ENCODE measurements around the gene CAMK2B.

The CAMK2B gene

DNA sequence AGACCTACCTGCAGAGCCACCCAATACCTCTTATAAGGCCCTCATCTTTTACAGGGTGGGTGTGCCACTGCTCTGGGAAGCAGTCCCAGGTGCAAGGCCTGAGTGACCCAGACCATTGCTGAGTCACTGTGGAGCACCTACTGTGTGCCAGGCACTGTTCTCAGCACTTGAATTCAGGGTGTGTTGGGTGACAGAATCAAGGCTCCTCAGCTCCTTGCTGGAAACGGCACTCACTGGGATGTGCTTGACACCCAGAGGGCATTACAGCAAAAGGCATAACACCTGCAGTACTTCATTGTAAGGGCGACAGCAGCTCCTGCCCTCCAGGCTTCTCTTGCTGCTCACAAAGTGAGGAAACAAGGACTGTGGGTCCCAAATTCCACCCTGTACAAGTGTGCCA is 7.1 kb downstream of the CAMK2B start:
- TF ChIP-seq EZH2 (IDR thresholded peaks at IDR 0.05; ENCODE audit: borderline replicate concordance, low read length), result no peak
- TF ChIP-seq, protein P1, sequence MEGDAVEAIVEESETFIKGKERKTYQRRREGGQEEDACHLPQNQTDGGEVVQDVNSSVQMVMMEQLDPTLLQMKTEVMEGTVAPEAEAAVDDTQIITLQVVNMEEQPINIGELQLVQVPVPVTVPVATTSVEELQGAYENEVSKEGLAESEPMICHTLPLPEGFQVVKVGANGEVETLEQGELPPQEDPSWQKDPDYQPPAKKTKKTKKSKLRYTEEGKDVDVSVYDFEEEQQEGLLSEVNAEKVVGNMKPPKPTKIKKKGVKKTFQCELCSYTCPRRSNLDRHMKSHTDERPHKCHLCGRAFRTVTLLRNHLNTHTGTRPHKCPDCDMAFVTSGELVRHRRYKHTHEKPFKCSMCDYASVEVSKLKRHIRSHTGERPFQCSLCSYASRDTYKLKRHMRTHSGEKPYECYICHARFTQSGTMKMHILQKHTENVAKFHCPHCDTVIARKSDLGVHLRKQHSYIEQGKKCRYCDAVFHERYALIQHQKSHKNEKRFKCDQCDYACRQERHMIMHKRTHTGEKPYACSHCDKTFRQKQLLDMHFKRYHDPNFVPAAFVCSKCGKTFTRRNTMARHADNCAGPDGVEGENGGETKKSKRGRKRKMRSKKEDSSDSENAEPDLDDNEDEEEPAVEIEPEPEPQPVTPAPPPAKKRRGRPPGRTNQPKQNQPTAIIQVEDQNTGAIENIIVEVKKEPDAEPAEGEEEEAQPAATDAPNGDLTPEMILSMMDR (IDR thresholded peaks at IDR 0.05; ENCODE audit: low read length), result no peak
- H3K79me2 ChIP-seq (ENCODE audit: insufficient read depth, low read length), result no peaks in the 10 kb centered on the region
- no peaks in the 10 kb centered on the region for H3K9me3 ChIP-seq (ENCODE audit: low read length)
- no peaks in the 10 kb centered on the region for H3K9me2 ChIP-seq (ENCODE audit: low read depth, low read length)
- H3K4me2 ChIP-seq (ENCODE audit: low read length), result no peak overlapping the region
- H3F3A ChIP-seq (ENCODE audit: insufficient read depth, low read length), result no peaks in the 10 kb centered on the region
- no peaks in the 10 kb centered on the region for H3K36me3 ChIP-seq (ENCODE audit: insufficient read depth, low read length)
- no peak overlapping the region for H2AFZ ChIP-seq (ENCODE audit: low read length)
- H3K4me3 ChIP-seq (ENCODE audit: low read depth, low read length, poor library complexity, severe bottlenecking), result no peak overlapping the region
- H3K27ac ChIP-seq (ENCODE audit: low read depth, low read length, poor library complexity, severe bottlenecking), result no peak overlapping the region
- H3K4me1 ChIP-seq (ENCODE audit: insufficient read depth, low read length, severe bottlenecking), result no peaks in the 10 kb centered on the region
- peaks cover 10% of the 10 kb centered on the region for H3K27me3 ChIP-seq (ENCODE audit: insufficient read depth, low read length)
- no peak overlapping the region for H3K9ac ChIP-seq (ENCODE audit: low read length)
- no peaks in the 10 kb centered on the region for H4K20me1 ChIP-seq (ENCODE audit: insufficient read depth, low read length)

DNA sequence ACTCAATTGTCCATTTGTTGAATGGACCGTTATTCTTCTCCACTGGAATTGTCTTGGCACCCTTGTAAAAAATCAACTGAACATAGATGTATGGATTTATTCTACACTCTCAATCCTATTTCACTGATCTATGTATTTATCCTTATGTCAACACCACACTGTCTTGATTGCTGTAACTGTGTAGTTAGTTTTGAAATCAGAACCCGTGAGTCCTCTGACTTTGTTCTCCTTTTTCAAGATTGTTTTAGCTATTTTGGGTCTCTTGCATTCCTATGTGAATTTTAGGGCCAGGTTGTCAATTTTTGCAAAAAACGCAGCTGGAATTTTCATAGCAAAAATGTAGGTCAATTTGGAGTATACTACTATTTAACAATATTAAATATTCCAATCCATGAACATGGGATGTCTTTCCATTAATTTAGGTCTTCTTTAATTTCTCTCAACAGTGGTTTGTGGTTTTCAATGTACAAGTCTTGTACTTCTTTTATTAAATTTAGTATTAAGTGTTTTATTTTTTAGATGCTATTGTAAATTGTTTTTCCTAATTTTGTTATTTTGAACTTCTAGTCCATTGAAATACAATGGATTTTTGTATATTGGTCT is 10.0 kb downstream of the CAMK2B start:
- no peak overlapping the region for H3K4me2 ChIP-seq (ENCODE audit: low read length)
- H3F3A ChIP-seq (ENCODE audit: insufficient read depth, low read length), result no peaks in the 10 kb centered on the region
- no peaks in the 10 kb centered on the region for H3K9me3 ChIP-seq (ENCODE audit: low read length)
- TF ChIP-seq, protein P1 (IDR thresholded peaks at IDR 0.05; ENCODE audit: low read length), result no peak
- TF ChIP-seq EZH2 (IDR thresholded peaks at IDR 0.05; ENCODE audit: borderline replicate concordance, low read length), result no peak
- H3K4me1 ChIP-seq (ENCODE audit: insufficient read depth, low read length, severe bottlenecking), result no peaks in the 10 kb centered on the region
- H2AFZ ChIP-seq (ENCODE audit: low read length), result no peak overlapping the region
- no peak overlapping the region for H3K9ac ChIP-seq (ENCODE audit: low read length)
- H4K20me1 ChIP-seq (ENCODE audit: insufficient read depth, low read length), result no peaks in the 10 kb centered on the region
- H3K4me3 ChIP-seq (ENCODE audit: low read depth, low read length, poor library complexity, severe bottlenecking), result no peak overlapping the region
- H3K27me3 ChIP-seq (ENCODE audit: insufficient read depth, low read length), result peaks cover 13% of the 10 kb centered on the region; the same call in 1 of the 2 replicates
- H3K9me2 ChIP-seq (ENCODE audit: low read depth, low read length), result no peaks in the 10 kb centered on the region
- H3K79me2 ChIP-seq (ENCODE audit: insufficient read depth, low read length), result no peaks in the 10 kb centered on the region
- H3K27ac ChIP-seq (ENCODE audit: low read depth, low read length, poor library complexity, severe bottlenecking), result no peak overlapping the region
- no peaks in the 10 kb centered on the region for H3K36me3 ChIP-seq (ENCODE audit: insufficient read depth, low read length)

DNA sequence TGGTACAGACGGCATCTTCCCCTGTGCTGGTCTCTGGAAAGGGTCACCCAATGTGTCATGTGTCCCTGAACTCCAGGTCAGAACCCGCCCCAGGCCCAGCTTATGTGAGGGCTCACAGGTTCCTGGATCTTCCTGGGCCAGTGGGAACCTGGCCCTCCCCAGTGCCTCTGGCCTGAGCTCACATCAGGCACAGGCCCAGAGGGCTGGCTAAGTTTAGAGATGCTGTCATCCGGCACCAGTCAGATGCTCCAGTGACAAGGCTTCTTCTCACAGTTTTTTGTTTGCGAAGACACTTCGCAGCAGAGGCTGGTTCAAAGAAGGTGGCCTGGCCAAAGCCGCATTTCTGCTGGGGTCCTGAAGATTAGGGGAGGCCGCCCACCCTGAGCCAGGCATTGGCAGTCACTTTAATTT is 11.8 kb downstream of the CAMK2B start:
- Histone ChIP-seq H3K27ac (ENCODE audit: low read depth, low read length, poor library complexity, severe bottlenecking) (no peak overlapping the region), H3F3A (ENCODE audit: insufficient read depth, low read length) (no peaks in the 10 kb centered on the region), H3K9ac (ENCODE audit: low read length) (no peak overlapping the region), H3K4me3 (ENCODE audit: low read depth, low read length, poor library complexity, severe bottlenecking) (no peak overlapping the region), H3K4me1 (ENCODE audit: insufficient read depth, low read length, severe bottlenecking) (peaks cover 8% of the 10 kb centered on the region), H3K9me3 (ENCODE audit: low read length) (no peaks in the 10 kb centered on the region), H2AFZ (ENCODE audit: low read length) (no peak overlapping the region), H3K4me2 (ENCODE audit: low read length) (no peak overlapping the region), H3K79me2 (ENCODE audit: insufficient read depth, low read length) (no peaks in the 10 kb centered on the region), H4K20me1 (ENCODE audit: insufficient read depth, low read length) (no peaks in the 10 kb centered on the region), H3K27me3 (ENCODE audit: insufficient read depth, low read length) (peaks cover 26% of the 10 kb centered on the region; the same call in 1 of the 2 replicates), H3K36me3 (ENCODE audit: insufficient read depth, low read length) (no peaks in the 10 kb centered on the region), H3K9me2 (ENCODE audit: low read depth, low read length) (no peaks in the 10 kb centered on the region)
- no peak for TF ChIP-seq EZH2 (IDR thresholded peaks at IDR 0.05; ENCODE audit: borderline replicate concordance, low read length)
- TF ChIP-seq, protein P1 (IDR thresholded peaks at IDR 0.05; ENCODE audit: low read length), result no peak
